ENCODE measurements around the gene MAT2B.
"Not testable (repeated sequence)": the region's sequence is repeated elsewhere in the genome, so short reads cannot be mapped to it uniquely, and the experiment has no call there.

MAT2B gene

DNA sequence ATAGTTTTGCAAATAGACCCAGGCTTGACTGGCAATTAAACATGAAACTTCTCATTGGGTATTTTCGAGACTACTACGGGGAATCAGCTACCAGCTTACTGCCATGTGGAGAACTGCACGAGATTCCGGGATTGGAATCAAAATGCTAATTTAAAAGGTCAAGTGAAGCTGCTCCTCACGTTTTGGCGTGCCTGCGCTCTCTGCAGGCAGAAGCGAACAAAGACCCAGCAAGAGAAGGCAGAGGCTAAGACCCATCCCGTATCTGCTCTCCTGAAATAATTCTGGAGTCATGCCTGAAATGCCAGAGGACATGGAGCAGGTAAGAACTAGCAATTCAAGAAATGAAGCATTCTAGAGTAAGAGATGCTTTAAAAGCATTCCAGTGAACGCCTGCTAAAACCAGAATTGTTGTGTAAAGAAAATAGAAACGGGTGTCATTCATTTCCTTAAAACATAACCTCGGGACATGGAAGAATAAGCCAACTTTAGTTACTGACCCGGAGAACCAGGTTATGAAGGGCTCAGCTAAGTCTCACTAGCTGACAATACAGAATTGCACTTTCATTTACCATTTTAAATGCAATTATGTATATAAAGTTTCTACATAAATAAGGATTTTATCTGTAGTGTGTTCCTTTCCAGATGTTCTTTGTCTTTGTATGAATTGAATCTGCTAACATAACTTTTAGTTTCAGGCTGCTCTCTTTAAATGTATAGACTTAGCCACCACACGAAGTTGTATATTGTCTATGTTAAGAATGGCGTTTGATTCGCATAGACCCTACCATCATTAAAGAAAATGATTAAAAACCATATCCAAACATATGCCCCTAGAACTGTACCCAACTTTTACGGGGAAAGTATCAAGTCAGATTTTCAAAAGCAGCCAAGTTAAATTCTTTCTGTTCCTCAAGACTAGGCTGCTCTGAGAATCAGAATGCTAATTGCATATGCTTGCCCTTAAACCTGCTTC lies 2.0 kb upstream of the MAT2B start:
- DNase-seq (ENCODE audit: low read depth) = peak; percentile 7

GRCh38 chr5:163504079-163504931 lies 1.1 kb upstream of the MAT2B start:
- DNase-seq (ENCODE audit: low read depth) = peak; percentile 15

GRCh38 chr5:163505049-163505367 lies 411 bp upstream of the MAT2B start:
- DNase-seq (ENCODE audit: low read depth) = no peak

DNA sequence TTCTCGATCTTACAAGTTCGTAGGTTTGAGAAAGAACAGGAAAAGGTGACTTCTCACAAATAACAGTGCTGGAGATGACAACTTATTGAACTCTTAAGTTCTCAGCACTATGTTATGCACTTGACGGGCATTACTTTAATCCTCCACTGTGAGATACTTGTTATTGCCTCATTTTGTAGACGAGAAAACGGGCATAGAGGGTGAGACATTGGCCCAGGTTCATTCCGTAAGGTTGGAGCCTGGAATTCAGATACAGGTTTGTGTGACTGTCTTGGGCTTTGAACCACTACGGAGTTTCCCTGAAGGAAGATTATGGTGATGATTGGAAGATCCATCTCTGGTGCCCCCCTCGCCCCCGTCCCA lies 657 bp downstream of the MAT2B start:
- DNase-seq (ENCODE audit: low read depth) = no peak

DNA sequence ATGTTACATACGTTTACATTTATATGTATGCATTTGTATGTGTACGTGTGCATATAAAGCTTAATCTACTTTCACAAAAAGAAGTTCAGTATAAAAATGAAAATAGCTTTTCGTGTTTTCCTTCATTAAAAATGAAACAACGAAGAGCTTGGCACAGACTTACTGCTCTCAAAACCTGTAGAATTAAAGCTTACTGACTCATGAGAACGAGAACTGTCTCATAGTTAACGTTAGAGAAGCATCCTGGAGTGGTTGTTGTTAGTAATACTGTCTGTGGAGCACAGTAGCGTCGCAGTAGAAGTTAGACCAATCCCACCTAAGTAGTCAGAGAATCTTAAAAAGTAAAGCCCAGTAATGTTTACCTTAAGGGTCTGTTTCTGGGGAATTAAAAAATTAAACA lies 1.3 kb downstream of the MAT2B start:
- no peak for DNase-seq (ENCODE audit: low read depth)

- DNase-seq (ENCODE audit: low read depth) = no peak
These were observed 3.3 kb downstream of the MAT2B start for GRCh38 chr5:163508753-163509152.

DNA sequence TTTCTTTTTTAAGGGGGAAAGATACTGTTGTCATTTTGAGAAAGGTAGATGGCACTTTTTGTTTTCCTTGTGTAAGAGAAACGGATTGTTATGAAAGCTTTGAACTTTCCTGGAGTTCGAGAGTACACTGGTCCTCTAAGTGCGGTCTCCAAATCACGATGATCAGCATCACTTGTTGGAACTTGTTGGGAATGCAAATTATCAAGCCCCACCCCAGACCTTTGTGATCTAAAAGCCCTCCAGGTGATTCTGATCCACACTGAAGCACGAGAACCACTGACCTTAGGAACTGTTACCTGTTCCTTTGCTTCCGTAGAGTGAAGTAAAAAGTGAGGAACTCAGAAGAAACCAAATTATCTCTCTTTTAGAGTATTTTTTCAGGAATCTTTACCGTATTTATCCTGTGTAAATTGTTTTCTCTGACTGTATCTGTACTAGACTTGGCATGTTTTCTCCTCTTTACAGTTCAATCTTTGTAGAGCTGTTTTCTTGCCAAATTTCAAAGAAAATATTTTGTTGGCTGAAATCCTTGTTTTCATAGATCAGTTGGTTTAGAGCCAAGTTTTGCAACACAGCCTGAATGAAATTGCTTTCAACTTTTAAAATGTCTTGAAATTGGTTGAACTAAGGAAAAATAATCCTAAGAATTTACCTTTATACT lies 4.0 kb downstream of the MAT2B start:
- DNase-seq (ENCODE audit: low read depth) = no peak

- DNase-seq (ENCODE audit: low read depth) = no peak
These were observed 7.1 kb downstream of the MAT2B start for GRCh38 chr5:163512526-163512925.

DNA sequence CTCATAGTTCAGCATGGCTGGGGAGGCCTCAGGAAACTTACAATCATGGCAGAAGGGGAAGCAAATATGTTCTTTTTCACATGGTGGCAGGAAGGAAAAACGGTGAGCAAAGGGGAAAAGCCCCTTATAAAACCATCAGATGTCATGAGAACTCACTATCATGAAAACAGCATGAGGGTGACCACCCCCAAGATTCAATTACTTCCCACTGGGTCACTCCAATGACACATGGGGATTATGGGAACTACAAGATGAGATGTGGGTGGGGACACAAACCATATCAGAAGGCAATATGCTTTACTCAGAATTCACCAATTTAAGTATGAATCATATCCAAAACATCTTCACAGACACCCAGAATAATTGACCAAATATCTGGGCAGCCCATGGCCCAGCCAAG lies 19.7 kb downstream of the MAT2B start:
- no peak for DNase-seq (ENCODE audit: low read depth)

GRCh38 chr5:163529698-163530097 lies 24.3 kb downstream of the MAT2B start:
- DNase-seq (ENCODE audit: low read depth) = no peak

GRCh38 chr5:163531272-163531671 lies 25.9 kb downstream of the MAT2B start:
- no peak for DNase-seq (ENCODE audit: low read depth)

DNA sequence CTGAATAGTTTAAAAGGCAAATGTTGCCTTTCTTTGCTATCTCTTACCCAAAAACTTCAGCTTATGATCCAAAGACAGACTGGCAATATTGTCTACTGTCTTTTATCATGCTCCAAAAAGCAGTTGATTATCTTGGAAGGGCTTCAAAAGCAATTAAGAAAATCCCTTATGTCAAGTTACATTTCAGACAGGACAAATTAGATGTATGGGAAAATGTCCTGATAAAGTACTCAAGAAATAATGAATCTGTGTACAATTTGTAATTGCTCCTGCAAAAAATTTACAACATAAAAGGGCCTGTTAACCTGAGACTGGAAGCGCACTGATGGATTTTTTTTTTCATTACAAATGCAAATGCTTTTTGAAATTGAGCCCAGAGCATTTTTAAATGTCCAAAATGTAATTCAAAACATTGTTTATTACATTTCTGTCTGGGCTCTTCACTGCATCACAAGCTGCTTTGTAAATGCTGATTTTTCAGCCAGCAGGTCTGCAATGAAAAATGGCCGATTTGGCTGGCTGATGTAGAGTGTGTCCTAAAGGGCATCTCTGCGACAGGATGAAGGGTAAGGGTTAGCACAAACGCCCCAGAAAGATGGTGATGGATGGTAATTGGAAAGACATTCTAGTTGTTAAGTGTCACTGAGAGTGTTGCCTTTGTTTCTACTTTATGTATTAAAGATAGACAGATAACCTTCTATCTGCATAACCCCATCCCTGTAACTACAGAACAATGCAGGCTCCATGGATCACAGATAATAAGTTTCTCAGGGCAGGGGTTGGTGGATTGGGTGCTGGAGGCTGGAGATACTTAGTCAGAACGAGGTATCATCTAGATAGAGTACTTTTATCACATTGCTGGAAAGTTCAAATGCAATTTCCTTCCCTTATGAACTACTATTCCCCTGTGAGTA lies 27.0 kb downstream of the MAT2B start:
- no peak for DNase-seq (ENCODE audit: low read depth)

GRCh38 chr5:163533223-163533622 lies 27.8 kb downstream of the MAT2B start:
- DNase-seq (ENCODE audit: low read depth) = no peak

DNA sequence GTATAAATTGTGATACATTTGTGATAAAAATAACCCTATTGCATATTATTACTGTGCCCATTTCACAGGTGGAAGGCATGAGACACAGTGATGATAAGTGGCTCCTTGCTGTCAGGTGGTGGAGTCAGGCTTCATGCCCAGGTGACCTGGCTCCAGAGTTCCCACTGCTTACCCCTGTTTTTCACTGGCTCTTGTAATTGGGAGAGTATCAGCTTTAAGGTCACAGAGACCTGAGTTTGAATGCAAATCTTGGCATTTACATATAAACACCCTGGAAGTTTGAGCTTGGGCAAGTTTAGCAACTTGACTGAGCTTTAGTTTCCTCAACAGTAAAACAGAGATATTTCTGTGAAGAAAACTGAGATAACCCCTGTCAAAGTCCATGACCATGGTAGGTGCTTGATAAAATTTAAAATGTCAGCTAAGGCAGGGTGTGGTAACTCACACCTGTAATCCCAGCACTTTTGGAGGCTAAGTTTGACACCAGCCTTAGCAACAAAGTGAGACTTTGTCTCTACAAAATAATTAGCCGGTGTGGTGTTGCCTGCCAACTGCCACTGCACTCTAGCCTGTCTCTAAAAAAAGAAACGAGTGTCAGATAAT lies 29.2 kb downstream of the MAT2B start:
- no peak for DNase-seq (ENCODE audit: low read depth)

DNA sequence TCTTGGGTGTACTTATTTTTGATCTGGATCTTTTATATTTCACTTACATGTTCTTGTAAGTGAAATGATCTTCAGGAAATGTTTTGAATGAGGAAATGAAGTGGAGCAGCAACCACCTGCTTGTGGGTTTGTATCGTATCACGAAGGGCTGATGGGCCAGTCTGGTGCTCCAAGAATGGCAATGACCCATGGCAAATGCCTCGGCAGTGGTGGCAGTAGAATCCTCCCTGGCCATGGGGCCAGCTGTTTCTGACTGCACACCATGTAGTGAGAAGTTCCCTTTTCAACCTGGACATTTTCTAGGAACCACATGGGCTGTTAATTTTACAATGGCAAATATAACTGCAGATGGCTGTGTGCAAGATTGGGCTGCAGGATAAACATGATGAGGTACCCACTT lies 29.9 kb downstream of the MAT2B start:
- no peak for DNase-seq (ENCODE audit: low read depth)

DNA sequence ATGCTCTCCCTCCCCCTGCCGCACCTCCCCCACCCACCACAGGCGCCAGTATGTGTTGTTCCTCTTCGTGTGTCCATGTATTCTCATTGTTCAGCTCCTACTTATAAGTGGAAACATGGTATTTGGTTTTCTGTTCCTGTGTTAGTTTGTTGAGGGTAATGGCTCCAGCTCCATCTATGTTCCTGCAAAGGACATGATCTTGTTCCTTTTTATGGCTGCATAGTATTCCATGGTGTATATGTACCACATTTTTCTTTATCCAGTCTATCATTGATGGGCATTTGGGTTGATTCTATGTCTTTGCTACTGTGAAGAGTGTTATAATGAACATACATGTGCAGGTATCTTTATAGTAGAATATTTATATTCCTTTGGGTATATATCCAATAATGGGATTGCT lies 31.0 kb downstream of the MAT2B start:
- not testable (repeated sequence) for DNase-seq (ENCODE audit: low read depth)

DNA sequence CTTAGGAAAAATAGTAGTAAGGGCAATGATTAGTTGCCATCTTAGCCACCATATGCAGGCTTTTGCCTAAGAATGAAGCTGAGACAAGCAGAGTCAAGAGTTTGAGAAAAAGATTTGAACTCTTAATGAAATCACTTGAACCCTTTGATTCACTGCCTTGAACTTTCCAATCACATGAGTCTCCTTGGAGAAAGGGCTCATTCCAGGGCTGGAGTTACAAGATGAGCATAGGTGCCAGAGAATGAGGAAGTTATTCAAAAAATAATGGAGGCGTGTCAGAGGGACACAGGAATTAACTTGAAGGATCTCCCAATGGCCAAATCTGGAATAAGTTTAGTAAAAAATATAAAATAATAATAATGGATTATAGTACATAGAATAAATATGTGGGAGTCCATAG lies 35.3 kb downstream of the MAT2B start:
- DNase-seq (ENCODE audit: low read depth) = no peak

GRCh38 chr5:163542771-163543170 lies 37.4 kb downstream of the MAT2B start:
- no peak for DNase-seq (ENCODE audit: low read depth)

DNA sequence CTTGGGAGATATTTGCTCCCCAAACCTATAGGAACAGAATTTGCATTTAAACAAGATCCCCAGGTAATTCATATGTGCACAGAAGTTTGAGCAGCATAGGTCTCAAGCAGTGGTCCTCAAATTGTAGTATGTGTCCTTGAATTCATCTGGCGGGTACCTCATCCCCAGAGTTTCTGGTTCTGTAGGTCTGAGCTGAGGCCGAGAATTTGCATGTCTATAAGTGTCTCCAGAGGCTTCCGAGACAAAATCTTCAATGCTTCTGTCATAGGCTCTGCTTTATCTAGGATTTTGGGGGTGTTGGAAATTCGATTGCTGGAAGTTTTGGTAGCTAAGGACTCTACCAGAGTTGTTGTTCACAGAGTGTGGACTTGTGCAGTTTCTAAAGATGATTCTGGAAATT lies 38.6 kb downstream of the MAT2B start:
- DNase-seq (ENCODE audit: low read depth) = no peak

DNA sequence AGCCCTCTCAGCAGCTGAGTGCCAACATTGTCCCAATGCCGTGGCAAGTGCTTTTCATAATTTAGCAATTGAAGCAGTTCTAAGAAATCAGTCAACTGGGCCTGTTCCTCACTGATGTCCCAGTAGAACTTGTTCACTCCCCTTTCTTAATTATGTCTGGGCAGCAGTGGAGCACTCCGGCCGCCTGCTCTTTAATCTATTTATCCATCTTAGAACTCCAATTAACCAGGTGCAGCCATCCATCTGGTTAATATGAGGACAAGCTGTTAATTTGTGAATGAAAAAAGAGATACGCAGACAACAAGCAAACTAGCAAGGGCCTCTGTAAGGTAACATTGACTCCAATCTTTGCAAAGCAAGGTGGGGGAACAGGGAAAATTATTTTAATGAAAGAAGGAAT lies 39.4 kb downstream of the MAT2B start:
- DNase-seq (ENCODE audit: low read depth) = no peak

DNA sequence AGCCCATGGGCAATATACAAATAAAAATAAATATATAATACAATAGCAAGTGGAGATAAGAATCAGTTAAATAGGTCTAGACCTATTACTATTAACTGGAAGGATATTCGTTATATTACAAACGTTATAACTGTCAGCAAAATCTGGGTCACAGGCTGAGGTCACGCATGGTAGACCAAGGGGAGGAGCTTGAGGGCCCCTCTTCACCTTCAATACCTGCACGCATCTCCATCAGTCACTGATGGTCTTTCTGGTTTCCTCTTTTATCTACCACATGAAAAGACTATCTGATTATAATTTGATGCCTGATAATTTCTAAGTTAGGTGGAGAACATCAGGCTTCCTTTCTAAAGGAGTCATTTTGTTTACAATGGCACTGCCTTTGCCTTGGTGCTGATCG lies 43.2 kb downstream of the MAT2B start:
- DNase-seq (ENCODE audit: low read depth) = no peak

Data from stimulated activated CD8-positive, alpha-beta memory T cell treated with anti-CD3 and anti-CD28 coated beads, Interleukin-4, amount 100 ng/mL, for 24 hours (primary cell).